GM19324 (cell line): ENCODE measurements around the gene LRRC32.

ENCODE experiments used
- ATAC-seq: cut with Tn5 transposase; IDR thresholded peaks from one replicate; pipeline ENCODE4 v1.9.1; 2021; ENCODE audit warnings: mild to moderate bottlenecking, moderate library complexity; ENCODE audit not compliant: unreplicated experiment, low FRiP score

The LRRC32 gene, protein sequence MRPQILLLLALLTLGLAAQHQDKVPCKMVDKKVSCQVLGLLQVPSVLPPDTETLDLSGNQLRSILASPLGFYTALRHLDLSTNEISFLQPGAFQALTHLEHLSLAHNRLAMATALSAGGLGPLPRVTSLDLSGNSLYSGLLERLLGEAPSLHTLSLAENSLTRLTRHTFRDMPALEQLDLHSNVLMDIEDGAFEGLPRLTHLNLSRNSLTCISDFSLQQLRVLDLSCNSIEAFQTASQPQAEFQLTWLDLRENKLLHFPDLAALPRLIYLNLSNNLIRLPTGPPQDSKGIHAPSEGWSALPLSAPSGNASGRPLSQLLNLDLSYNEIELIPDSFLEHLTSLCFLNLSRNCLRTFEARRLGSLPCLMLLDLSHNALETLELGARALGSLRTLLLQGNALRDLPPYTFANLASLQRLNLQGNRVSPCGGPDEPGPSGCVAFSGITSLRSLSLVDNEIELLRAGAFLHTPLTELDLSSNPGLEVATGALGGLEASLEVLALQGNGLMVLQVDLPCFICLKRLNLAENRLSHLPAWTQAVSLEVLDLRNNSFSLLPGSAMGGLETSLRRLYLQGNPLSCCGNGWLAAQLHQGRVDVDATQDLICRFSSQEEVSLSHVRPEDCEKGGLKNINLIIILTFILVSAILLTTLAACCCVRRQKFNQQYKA

DNA sequence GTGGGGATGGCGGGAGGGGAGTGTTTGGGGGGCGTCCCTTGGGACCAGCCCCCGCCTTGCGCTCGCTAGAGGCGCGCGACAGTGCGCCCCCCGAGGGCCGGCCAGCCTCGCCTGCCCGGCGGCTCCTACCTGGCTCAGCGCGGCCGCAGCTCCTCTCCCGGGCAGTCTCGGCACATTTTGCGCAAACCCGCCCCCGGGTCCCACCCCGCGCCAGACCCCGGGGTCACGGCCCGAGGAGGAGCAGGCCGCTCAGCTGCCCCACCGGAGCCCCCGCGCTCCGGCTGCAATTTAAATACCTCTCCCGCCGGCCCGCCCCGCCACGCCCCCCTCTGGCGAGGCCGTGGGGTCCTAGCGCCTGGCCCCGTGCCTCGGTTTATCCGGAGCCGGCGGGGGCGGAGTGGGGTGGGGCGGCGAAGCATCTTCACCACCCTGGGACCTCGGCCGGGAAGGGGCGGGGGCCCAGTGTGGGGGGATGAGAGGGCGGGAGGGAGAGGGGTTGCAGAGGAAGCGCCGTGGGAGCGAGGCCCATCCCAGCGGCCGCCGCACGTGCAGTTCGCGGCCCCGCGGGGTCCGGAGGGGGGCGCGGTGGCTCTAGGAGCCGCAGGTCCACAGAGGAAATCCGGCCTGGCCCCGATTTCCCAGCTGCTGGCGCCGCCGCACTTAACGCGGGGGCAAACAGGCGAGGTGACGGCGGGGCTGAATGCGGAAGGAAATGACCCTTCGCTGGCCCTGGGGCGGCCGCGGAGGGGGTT is at the start of gene LRRC32:
TSS of gene LRRC32 (minus strand) at position 263 of the 752 bp plus-strand sequence. CDS start 4,793 bp downstream, outside the sequence.
- no peak for ATAC-seq

DNA sequence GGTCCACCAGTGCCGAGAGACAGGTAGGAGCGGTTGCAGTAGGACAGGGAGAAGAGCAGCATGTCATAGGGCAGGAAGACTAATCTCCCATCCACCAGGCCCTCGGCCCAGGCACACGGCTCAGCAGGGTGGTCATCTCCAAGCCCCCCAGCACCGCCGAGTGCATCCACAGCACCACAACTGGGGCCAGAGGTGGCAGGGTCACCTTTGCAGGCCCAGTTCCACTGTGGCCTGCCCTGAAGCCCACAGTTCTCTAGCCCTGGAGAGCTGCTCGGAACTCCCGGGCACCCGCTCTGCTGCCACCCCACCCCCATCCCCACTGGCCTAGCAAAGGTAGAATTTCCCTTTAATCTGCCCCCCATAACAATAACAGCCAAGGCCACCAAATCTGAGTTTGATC is 49.1 kb upstream of the LRRC32 start:
- ATAC-seq, result no peak

DNA sequence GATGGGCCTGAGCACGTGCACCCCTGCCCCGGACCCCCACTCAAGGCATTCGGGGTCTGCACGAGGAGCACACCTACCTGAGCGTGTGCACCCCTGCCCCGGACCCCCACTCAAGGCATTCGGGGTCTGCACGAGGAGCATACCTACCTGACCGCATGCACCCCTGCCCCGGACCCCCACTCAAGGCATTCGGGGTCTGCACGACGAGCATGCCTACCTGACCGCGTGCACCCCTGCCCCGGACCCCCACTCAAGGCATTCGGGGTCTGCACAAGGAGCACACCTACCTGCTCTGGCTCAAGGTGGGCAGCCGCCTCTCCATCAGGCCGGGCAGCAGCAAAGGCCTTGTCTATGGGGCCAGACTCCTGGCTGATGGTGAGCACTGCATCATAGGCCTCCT is 48.7 kb upstream of the LRRC32 start:
- no peak for ATAC-seq

DNA sequence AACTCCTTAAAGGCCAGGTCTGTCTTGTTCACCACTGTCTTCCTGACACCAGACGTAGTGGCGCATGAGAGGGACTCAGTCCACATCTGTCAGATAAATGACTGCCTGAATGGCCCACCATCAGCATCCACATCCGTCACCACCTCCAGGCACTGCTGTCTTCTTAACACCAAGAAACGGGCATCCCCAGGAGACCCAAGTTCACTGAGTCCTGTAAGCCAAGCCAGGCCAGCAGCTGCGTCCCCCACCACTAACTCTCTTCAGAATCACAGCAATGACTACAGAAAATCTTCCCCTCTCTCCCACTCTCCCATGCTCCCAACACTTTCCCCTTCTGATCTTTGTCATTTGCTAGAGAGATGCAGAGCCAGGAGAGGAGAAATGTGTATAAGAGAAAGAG is 47.3 kb upstream of the LRRC32 start:
- ATAC-seq, result no peak

DNA sequence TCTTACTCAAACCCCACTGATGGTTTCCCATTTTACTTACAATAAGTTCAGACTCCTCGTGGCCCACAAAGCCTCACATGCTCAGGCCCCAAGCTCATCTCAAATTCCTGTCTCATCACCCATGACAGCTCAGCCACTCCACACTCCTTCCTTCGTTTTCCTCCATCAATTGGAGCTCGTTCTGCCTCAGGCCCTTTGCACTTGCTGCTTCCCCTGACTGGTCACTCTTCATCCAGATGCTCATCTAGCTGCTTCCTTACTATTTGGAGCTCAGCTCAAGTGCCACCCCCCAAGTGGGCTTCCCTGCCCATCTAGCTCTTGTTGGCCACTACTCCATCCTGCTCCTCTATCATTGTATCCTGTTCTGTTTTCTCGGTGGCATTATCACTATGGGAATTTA is 46.8 kb upstream of the LRRC32 start:
- ATAC-seq, result no peak

DNA sequence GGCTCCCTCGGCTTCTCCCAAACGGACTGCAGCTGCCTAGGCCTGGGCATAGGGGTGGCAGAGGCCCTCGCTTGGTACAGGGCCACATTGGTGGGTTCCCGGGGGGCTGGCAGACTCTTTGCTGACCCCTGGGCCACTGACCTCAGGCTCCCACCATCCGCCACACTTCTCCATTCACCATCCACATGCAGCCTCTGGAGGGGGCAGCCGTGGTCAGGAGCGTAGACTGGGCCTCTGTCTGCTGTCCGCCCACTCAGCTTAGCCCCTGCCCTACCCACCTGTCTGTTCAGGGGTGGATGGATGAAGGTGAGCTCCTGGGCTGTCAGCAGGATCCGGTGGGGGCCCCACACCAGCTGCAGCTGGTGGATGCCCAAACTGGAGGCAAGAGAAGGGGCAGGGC is 45.7 kb upstream of the LRRC32 start:
- no peak for ATAC-seq

DNA sequence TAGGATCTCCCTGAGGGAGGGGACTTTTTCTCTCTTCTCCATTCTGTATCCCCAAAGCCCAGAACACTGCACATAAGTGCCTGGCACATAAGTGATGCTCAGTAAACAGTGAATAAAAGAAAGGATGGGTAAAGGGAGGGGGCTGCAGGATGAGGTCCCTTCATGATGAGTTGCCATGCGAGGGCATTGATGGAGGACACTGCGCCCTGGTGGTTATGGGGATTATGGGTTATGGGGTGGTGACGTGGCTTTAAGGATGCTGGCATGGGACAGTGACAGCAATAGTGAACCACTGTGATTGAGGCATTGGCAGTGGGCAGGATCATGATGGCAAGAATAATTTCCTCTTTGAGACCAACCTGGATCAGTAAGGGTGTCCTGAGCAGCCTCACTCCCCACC is 43.9 kb upstream of the LRRC32 start:
- ATAC-seq, result no peak

DNA sequence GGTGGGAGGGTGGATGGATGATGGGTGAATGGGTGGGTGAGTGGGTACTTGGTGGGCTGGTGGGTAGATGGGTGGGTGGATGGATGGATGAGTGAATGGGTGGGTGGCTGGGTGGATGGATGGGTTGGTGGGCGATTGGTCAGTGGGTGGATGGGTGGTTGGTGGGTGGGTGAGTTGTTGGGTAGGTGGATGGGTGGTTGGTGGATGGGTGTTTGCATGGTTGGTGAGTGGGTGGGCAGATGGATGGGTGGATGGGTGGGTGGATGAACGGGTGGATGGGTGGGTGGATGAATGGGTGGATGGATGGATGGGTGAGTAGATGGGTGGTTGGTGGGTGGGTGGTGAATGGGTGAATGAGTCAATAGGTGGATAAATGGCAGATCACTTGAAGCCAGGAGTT is 43.0 kb upstream of the LRRC32 start:
- ATAC-seq, result no peak

DNA sequence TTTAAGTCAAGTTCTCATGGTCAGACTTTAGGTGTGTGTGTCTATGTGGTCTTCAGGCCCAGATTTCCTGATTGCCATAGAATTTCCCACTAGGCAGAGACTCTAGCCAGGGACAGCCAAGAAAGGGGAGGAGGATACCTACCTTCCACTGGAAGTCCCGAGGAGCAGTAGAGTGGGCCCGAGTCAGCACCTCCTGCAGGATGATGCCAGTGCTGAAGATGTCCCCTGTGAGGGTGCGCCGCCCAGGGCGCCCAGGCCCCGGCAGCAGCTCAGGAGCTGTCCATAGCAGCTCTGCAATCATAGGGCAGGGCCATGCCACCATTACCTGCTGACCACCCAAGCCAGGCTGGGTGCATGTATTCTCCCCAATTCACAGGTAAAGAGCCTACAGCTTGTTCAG is 41.6 kb upstream of the LRRC32 start:
- ATAC-seq, result no peak

DNA sequence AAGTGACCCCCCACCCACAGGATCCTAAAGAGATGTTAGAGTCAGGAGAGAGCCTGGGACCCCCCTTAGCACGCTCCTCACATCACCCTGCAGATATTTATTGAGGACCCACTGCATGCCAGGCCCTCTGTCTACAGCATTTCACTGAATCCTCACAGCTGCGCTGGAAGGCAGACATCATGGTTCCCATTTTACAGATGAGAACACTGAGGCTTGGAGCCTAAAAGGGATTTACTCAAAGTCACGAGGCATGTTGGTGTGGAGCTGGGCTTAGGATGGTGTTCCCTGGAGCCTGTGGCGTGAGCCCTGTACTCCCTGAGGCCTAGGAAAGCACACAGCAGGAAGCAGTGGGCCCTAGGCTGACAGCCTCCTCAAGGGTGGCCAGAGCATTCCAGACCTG is 39.2 kb upstream of the LRRC32 start:
- ATAC-seq, result no peak

DNA sequence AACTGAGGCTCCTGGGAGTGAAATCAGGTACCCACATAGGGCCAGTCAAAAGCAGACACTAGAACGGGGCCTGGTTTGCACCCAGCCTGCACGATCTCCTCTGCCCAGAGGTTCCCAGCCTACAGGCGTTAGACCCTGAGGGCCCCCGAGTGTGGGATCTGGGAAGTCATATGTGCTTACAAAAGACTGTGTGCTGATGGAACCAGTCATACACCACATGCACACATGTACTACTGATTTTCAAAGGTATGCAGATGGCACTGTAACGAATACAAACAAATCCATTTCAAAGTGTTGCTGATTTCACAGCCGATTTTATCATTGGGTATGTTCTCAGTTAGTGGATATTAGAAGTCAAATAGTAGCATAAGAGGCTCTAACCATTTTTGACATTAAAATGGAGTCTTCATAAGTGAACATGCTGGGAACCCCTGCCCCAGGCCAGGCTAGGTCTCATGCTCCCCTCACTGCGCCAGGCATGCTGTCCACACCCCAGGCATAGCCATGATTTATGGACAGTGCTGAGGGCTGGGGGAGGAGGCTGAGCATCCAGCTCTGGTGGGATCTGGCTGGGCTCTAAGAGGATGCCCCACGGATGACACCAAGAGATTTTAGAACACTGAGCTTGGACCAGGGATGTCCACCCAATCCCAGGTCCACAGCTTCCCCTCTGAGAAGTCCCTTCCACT is 38.6 kb upstream of the LRRC32 start:
- no peak for ATAC-seq

DNA sequence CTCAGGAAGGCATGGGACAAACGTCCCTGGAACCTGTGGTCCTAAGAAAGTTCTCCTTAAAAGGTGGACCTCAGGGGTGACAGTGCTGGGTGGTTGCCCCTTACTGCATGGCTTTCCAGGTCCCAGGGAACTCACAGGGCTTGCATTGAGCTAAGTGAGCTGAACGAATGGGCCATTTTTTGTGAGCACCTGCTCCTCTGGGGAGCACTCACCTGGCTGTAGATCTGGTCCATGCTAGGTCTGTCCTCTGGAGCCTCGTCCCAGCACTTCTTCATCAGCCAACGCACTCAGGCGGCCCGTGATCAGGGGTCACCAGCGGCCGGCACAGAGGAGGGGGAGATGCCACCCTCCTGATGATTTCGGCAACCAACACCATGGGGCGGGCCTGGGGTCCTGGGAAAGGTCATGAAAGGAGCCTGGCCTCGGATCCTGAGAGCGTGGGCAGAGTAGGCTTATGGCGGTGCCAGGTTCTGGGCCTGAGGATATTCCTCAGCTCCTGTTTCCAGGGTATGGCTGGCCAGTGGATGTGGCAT is 36.8 kb upstream of the LRRC32 start:
- ATAC-seq, result no peak

DNA sequence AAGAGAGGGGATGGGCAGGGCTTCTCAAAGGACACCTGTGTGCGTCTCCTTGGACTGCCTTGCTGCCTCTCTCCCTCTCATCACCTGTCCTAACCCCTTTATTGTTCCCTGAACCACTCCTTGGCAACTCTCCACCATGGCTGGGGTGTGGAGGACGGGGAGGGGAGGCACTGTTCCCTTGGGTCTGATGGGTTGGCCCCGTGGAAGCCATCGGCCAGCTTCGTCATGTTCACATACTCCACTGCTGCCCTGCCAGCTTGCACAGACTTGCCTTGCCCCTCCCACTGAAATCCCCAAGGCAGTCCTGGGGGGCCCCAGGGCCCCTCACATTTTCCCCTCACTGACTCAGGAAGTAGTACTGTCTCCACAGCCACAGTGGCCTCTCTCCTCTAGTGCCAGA is 36.1 kb upstream of the LRRC32 start:
- no peak for ATAC-seq

DNA sequence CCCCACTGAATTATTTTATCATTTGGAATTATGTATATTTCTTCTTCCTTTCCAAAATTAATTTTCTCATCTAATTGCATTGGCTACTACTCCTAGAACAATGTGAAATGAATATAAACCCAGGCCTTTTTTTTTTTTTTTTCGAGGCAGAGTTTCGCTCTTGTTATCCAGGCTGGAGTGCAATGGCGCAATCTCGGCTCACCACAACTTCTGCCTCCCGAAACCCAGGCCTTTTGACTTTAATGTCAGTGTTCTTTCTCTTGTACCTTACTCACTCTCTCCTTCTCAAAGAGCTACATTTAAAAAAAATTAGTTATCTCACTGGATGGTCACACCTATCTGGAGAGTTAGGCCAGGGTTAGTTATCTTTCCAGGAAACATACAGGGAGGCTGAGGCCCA is 35.3 kb upstream of the LRRC32 start:
- no peak for ATAC-seq

DNA sequence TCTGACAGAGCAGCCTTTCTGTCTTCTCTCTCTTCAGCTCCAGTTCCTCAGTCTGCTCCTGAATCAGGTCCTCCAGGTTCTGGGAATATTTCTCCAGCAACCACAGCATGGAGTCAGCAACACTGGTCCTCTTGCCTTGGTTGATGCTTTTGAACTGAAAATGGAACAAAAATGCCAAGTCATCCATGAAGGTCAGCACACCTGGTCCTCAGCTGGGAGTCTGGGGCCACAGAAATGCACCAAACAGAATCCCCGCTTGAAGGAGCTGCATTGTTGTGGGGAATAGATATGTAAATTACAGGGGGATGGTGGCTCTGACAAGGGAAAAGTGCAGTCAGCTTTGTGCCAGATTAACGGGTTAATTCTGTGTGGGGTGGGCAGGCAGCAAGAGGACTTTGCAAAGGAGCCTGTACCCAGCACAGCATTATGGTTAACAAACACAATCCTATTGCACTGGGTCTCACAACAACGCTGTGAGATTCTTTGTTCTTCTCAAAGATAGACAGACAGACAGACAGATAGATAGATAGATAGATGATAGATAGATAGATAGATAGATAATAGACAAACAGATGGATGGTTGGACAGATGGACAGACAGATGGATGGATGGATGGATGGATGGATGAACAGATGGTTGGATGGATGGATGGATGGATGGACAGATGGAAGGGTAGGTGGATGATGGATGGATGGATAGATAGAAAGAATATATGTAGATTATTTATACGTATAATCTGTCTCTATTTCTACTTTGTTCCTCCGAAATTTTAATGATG is 33.8 kb upstream of the LRRC32 start:
- ATAC-seq, result no peak

DNA sequence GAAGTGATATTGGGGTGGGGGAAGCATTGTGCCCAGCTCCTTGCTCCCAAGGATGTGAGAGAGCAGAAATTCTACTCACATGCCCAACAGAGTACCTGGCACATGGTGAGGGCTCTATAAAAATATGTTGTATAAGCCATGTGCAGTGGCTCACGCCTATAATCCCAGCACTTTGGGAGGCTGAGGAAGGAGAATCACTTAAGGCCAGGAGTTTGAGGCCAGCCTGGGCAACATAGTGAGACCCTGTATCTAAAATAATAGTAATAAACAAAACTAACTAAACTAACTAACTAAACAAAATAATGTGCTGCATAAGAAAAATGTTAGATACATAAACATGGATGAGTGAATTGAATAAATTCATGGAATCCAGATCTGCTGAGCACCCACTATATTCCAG is 33.2 kb upstream of the LRRC32 start:
- no peak for ATAC-seq

DNA sequence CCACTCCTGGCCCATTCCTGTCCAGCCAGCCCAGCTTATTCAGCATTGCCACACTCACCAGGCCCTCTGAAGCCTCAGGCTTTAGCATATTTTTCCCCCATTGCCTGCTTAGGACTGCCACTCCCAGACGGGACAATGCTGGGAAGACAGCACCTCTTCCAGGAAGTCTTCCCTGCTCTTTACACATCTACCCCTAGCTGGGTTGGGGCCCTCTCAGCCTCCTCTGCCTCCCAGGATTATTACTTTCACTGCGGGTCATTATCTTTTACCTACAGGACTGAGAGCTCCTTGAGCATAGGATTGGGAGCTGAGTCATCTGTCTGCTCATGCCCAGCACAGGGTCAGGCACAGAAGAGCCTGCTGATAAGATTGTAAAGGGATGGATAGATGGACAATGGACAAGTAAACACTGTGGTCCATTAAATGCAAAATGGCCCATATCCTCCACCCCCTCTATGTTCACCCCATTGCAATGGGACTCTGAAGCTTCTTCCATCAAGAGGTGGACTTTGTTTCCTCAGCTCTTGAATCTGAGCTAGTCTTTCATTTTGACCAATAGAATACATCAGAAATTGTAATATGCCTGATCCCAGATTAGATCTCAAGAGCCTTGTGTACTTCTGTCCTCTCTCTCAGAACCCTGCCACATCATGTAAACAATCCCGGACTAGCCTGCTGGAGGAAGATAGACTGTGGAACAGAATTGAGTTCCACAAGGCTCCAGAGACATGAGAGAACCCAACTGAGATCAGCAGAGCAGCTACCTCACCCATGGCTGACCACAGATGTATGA is 32.0 kb upstream of the LRRC32 start:
- ATAC-seq, result no peak

DNA sequence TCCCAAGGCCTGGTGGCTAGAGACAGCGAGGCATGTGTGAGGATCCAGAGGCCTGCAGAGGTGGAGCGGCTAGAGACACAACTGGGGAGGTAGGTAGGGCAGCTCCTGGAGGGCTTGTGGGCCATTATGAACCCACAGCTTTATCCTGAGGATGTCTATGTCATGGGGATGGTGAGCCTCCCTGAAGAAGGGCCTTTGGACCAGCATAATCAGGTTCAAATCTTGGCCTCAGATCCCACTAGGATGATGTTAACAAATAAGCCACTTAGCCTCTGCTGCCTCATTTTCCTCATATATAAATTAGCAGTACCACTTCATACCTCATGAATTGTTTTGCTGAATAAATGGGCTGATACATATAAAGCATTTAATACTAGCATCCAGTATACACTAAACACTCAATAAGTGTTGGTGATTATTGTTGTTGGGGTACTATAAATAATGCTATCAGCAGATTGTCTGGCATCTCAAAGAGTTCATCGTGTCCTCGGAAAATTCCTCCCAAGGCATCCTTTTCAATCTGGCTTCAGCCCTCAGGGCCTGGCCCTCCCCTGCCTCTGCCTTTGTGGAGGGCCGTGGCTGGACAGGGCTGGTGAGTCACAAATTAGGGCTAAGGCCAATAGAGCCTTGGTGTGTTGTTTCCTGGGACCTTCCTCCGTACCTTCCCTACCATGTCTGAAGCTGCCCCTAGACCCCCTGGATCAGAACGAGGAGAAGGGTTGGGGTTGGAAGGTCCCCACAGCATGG is 30.9 kb upstream of the LRRC32 start:
- no peak for ATAC-seq
